ENCODE results near the gene CDCA5. TPM values are rescaled to one million over a fixed set of nuclear protein-coding genes. Genes with fewer than 3 reads are reported as not detected.

Gene CDCA5
- total and polyA plus RNA-seq, 2 of the 4 experiments (the other 2 are of a cell fraction): 9.1 to 14.0 TPM

GRCh38 chr11:65129649-65130441 is 46.0 kb upstream of the CDCA5 start:
- no peak overlapping the region for H4K8ac ChIP-seq (ENCODE audit: low read depth in 2 of 2, low read length in 2 of 2)
- H2BK120ac ChIP-seq (ENCODE audit: low read depth, low read length): no peak overlapping the region
- peak overlapping the region; percentile 19 for H2AFZ ChIP-seq (replicated peaks; ENCODE audit: low read length, poor library complexity)
- ATAC-seq (ENCODE audit: low read depth) (no peak), DNase-seq (no peak)
- H3K9ac ChIP-seq (ENCODE audit: low read depth, low read length): no peak overlapping the region
- no peaks in the 10 kb centered on the region for H3K9me3 ChIP-seq (ENCODE audit: control insufficient read depth, insufficient read depth, low read length)
- no peak overlapping the region for H3K27ac ChIP-seq (ENCODE audit: insufficient read depth, low read length)
- no peak overlapping the region for H2AK5ac ChIP-seq (ENCODE audit: low read depth, low read length)
- POLR2A ChIA-PET (ENCODE audit: unreplicated experiment): no interaction called here
- no peak overlapping the region for H3K4me2 ChIP-seq (ENCODE audit: low read depth, low read length)
- 96% methylated on average over 8 of the region's 13 CpGs; no CpG with 5 or more reads in 1 of the 2 experiments for WGBS, 2 experiments (ENCODE audit: extremely low coverage in 2 of 2, insufficient read length in 1 of 2)
- H3K18ac ChIP-seq (ENCODE audit: low read depth, low read length): no peak overlapping the region
- H2BK5ac ChIP-seq (ENCODE audit: low read depth, low read length, poor library complexity, severe bottlenecking): no peak overlapping the region
- H3K9me1 ChIP-seq (ENCODE audit: insufficient read depth, low read length): peaks cover 11% of the 10 kb centered on the region
- no peaks in the 10 kb centered on the region for H3K27me3 ChIP-seq (ENCODE audit: control insufficient read depth, insufficient read depth, low read length)
- intact Hi-C loops (cut with micrococcal nuclease): no loop called here
- dilution Hi-C loops (cut with HindIII; ENCODE audit: low sequenced_read_pairs, unreplicated experiment): no loop called here
- H2BK20ac ChIP-seq (ENCODE audit: low read depth, low read length): no peak overlapping the region
- BruUV-seq (replicated peaks): no TSS peak
- no peak overlapping the region for H3K4me3 ChIP-seq (ENCODE audit: insufficient read depth, low read depth, low read length)
- H3K36me3 ChIP-seq (ENCODE audit: control insufficient read depth, insufficient read depth, low read length): peaks cover 75% of the 10 kb centered on the region
- no peak overlapping the region for H2BK15ac ChIP-seq (ENCODE audit: low read depth, low read length)
- H3K23ac ChIP-seq (ENCODE audit: low read depth, low read length): no peak overlapping the region
- CTCF ChIA-PET: no interaction called here
- no peak for TF ChIP-seq ELK1 (IDR thresholded peaks at IDR 0.05; ENCODE audit: borderline replicate concordance, low read depth, low read length)
- TF ChIP-seq NFE2L2 (IDR thresholded peaks at IDR 0.05; ENCODE audit: low read depth, low read length): no peak
- no peak for TF ChIP-seq CHD1 (IDR thresholded peaks at IDR 0.05; ENCODE audit: low read depth, low read length)
- no peak for TF ChIP-seq MAZ (IDR thresholded peaks at IDR 0.05; ENCODE audit: borderline replicate concordance, low read depth, low read length)
- TF ChIP-seq CTCF (conservative IDR thresholded peaks at IDR 0.05; ENCODE audit: low read depth, low read length): no peak
- peaks cover 37% of the 10 kb centered on the region for H4K20me1 ChIP-seq (ENCODE audit: insufficient read depth, low read length)
- in situ Hi-C loops (cut with MboI; ENCODE audit: low sequenced_read_pairs): no loop called here
- H3K4me1 ChIP-seq (ENCODE audit: control insufficient read depth, insufficient read depth, low read length): peaks cover 6% of the 10 kb centered on the region; the same call in 1 of the 2 replicates
- H4K5ac ChIP-seq (ENCODE audit: low read depth, low read length): no peak overlapping the region
- no peak overlapping the region for H3K14ac ChIP-seq (replicated peaks; ENCODE audit: low read depth, low read length)
- H3K4ac ChIP-seq (ENCODE audit: low read depth, low read length): no peak overlapping the region
- H2AK9ac ChIP-seq (replicated peaks; ENCODE audit: low read depth, low read length, poor library complexity): peak overlapping the region; percentile 50
- no peak overlapping the region for H4K91ac ChIP-seq (ENCODE audit: insufficient read depth, low read depth, low read length)
- peaks cover 24 to 57% of the 10 kb centered on the region in 2 experiments for H3K79me1 ChIP-seq (ENCODE audit: low read depth in 1 of 2, low read length in 2 of 2)
- no peak overlapping the region for H3K56ac ChIP-seq (ENCODE audit: extremely low read depth, insufficient read depth, low read length)
